HG03280 (cell line): ENCODE results near the gene SEC14L1.

Experiments
- ATAC-seq: cut with Tn5 transposase; IDR thresholded peaks from one replicate; pipeline ENCODE4 v1.9.1; 2021; ENCODE audit warnings: mild to moderate bottlenecking, moderate library complexity; ENCODE audit not compliant: unreplicated experiment

SEC14L1 gene

DNA sequence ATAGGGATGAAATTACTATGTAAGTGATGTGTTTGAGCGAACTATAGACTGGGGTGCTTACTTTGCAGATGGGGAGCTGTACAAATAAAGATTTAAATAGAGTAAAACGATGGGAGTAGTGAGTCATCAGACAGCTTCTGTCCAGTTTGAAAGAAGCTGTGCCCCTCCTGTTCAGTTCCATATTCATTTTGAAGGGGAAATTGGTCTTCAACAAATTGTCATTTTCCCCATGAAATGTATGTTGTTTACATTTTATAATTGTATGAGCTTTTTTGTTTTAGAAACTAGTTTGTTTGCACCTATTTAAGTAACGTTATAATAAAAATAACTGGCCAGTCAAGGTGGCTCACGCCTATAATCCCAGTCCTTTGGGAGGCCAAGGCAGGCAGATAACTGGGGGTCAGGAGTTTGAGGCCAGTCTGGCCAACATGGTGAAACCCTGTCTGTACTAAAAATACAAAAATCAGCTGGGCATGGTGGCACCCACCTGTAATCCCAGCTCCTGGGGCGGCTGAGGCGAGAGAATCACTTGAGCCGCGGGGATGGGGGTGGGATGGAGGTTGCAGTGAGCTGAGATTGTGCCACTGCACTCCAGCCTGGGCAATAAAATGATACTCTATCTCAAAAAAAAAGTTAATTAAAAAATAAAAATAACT lies 20.2 kb downstream of the SEC14L1 start:
- no peak for ATAC-seq

- no peak for ATAC-seq
These were observed 21.2 kb downstream of the SEC14L1 start for GRCh38 chr17:77161953-77162352.

- no peak for ATAC-seq
These were observed 22.2 kb downstream of the SEC14L1 start for GRCh38 chr17:77163001-77163400.

GRCh38 chr17:77163511-77164280 lies 22.9 kb downstream of the SEC14L1 start:
- no peak for ATAC-seq

DNA sequence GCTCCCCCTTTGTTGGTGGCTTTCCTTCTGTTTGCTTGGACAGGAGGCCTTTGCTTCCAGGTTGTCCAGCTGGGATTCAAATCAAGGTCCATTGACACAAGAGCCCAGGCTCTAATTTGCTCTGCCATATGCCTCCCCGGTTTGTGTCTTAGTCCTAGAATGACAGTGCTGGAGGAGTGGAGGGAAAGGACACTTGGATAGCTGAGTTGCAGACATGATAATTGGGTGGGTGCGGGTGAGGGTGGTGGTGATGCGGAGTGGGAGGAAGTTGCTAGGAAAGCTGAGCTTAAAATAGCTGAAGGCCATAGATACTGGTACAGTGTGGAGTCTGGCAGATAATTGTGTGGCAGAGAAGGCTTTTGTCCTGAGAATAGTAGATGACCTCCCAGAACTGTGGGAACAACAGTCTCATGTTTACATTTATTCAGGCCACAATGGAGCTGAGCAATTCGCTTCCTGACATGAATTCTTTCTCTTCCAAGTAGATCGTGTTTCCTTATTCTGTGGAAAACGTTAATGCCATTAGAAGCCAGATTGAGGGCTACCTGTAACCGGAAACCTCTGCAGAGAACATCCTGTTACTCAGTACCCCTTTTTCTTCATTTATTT lies 23.8 kb downstream of the SEC14L1 start:
- ATAC-seq: no peak

- ATAC-seq: no peak
These were observed 24.8 kb downstream of the SEC14L1 start for GRCh38 chr17:77165577-77165976.

DNA sequence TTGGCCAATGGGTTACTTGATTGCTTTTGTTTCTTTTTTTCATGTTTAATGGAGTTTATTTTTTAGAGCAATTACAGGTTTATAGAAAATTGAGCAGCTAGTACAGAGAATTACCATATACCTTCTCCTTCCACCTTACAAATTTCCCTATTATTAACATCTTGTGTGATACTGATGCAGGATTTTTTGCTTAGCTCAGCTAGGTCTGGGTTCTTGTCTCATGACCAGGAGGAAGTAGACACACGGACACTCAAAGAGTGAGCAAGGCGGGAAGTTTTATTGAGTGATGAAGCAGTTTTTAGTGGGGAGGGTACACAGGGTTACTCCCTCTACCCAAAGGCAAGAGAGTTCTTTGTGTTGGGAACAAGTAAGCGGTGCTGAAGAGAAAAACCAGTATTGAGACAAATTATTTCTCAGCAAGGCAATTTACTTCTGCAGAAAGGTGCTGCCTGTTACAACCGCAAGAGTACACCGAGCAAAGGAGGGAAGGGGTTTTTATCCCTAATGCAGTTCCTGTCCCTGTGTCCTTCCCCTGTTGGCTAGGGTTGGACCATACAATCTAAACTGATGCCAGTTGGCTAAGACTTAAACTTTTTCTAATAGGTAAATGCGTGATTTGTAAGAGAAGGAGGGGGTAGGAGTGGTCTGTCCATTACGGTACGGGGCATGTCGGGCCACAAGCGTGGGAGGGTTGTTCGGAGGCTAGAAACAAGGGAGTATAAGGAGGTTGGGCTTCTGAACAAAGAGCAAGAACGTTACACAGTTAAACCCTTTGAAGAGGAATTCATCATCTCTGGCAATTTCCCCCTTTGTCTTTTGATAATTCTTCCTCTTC lies 26.9 kb downstream of the SEC14L1 start:
- no peak for ATAC-seq

GRCh38 chr17:77173104-77173503 lies 32.3 kb downstream of the SEC14L1 start:
- ATAC-seq: no peak

- no peak for ATAC-seq
These were observed 34.3 kb downstream of the SEC14L1 start for GRCh38 chr17:77174928-77175661.

DNA sequence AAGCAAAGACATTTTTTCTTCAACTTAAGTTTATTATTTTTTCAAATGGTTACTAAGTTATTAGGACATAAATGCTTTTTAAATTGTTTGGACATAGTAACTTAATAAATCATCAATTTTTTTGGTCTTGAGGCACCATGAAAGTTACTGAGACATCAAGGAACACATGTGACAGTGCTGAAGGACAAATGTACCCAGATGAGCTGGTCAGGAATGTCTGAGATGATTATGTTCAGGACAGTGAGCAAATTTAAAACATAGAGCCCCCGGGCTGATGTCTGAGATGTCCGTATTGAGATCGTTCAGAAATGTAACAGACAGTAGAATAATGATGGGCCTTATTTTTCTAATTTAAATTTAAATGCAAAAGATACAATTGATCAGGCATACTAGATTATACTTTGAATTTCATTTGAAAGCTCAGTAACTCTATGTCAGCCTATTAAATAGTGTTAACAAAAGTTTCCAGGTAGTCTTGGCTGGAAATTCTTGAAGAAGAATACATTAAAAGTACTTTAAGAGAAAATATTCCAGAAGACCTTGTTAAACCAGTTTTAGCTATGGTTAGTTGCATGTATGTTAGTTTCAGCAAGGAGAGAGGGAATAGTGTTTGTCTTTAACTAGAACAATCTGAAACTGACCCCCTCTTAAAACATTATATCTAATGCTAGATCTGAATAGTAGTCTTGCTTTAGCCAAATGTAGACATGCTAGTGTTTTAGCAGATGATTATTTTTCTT lies 36.4 kb downstream of the SEC14L1 start:
- ATAC-seq: no peak

DNA sequence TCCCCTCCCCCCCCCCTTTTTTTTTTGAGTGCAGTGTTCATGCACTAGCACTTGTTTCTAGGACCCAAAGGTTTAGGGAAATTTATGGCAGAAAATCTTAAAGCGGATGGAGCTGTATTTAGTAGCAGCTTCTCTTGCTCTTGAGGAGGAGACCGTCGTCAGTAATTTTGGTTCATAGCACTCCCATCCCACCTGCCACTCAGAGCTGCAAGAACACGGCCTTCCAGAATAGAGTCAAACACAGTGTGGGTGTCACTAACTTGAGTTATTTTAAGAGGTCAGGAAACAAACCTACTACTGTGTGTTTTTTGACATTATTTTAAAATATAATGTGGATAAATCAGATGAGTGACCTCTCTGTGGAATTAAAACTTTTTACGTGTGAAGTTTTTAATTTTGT lies 37.3 kb downstream of the SEC14L1 start:
- no peak for ATAC-seq

- ATAC-seq: no peak
These were observed 37.8 kb downstream of the SEC14L1 start for GRCh38 chr17:77178563-77178962.

- ATAC-seq: no peak
These were observed 40.0 kb downstream of the SEC14L1 start for GRCh38 chr17:77180503-77181357.

- no peak for ATAC-seq
These were observed 41.7 kb downstream of the SEC14L1 start for GRCh38 chr17:77182205-77183172.

GRCh38 chr17:77184474-77184873 lies 43.7 kb downstream of the SEC14L1 start:
- ATAC-seq: no peak

DNA sequence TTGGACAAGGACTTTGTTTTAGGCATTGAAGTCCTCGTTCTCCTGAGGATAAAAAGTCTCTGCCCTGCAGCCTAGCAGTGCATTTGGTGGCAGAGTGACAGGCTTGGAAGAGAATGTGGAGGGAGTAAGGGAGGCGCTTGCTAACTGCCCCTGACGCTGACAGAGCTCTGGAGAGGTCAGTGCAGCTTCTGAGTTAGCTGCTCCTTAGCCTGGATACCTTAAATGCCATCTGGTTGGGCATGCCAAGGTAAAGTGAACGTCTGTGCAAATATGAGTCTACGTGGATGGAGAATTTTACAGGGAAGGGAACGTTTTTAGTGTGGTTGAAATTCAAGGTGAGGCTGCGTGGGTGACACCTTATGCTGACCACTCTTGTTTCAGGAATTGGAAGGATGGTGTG lies 44.4 kb downstream of the SEC14L1 start:
- ATAC-seq: no peak

GRCh38 chr17:77186141-77186604 lies 45.4 kb downstream of the SEC14L1 start:
- ATAC-seq: no peak
